Spleen (tissue), 11 donors: ENCODE data around the gene TMEM214. TPM values are rescaled to one million over a fixed set of nuclear protein-coding genes. Genes with fewer than 3 reads are reported as not detected.

Source experiments
- DNase-seq: peaks from one replicate; pipeline ENCODE4 v3.0.0-alpha.2; 2020
- H3K27ac ChIP-seq, 8 donors: fragments of 200-600 bp; sonication (generic) in 7 of 8; 1 replicate in 4 of 8; 2 replicates in 4 of 8; pipeline versions ENCODE4 v1.5.0 to v1.8.0; 2016 to 2021; ENCODE audit warnings: inconsistent platforms in 4 of 8, mild to moderate bottlenecking in 4 of 8, moderate library complexity in 1 of 8
- H3K27me3 ChIP-seq, 7 donors: fragments of 200-600 bp; sonication (generic) in 6 of 7; replicated peaks in 1 of 7; 1 replicate in 4 of 7; 2 replicates in 3 of 7; pipeline versions ENCODE4 v1.5.0 to v1.8.0; 2016 to 2021; ENCODE audit warnings: inconsistent platforms in 3 of 7, mild to moderate bottlenecking in 1 of 7
- H3K36me3 ChIP-seq, 6 donors: fragments of 200-600 bp; sonication (generic) in 5 of 6; 1 replicate in 4 of 6; 2 replicates in 2 of 6; pipeline versions ENCODE4 v1.5.0 to v1.8.0; 2016 to 2021; ENCODE audit warnings: inconsistent platforms in 2 of 6
- H3K4me1 ChIP-seq, 6 donors: fragments of 200-600 bp; sonication (generic) in 5 of 6; 1 replicate in 3 of 6; 2 replicates in 3 of 6; pipeline versions ENCODE4 v1.5.0 to v1.8.0; 2016 to 2021; ENCODE audit warnings: inconsistent platforms in 3 of 6
- H3K4me3 ChIP-seq, 8 donors: fragments of 200-600 bp; sonication (generic) in 7 of 8; 1 replicate in 4 of 8; 2 replicates in 4 of 8; pipeline versions ENCODE4 v1.5.0 to v1.8.0; 2016 to 2021; ENCODE audit warnings: inconsistent platforms in 4 of 8, mild to moderate bottlenecking in 4 of 8, moderate library complexity in 2 of 8
- H3K9me3 ChIP-seq, 8 donors: fragments of 200-600 bp; sonication (generic) in 7 of 8; 1 replicate in 4 of 8; 2 replicates in 4 of 8; pipeline versions ENCODE4 v1.5.0 to v1.8.0; 2016 to 2021; ENCODE audit warnings: inconsistent platforms in 4 of 8
- POLR2A ChIP-seq, 3 donors: fragments of 450-650 bp; IDR thresholded peaks; one replicate each; pipeline ENCODE4 v1.5.1; 2017; ENCODE audit warnings: antibody characterized with exemption in 3 of 3, mild to moderate bottlenecking in 1 of 3
- POLR2AphosphoS5 ChIP-seq, 3 donors: sonication (generic); formaldehyde crosslinking; IDR thresholded peaks; one replicate each; pipeline ENCODE4 v1.5.1; 2017; ENCODE audit warnings: antibody characterized with exemption in 3 of 3
- WGBS, 5 donors: extraction: QIAGEN DNeasy Blood & Tissue Kit in 3 of 5; methylation state at CpG; one replicate each; pipeline versions ENCODE4 v1.1.5 to v1.1.7; 2013 to 2018; 5-methylcytosine and 5-hydroxymethylcytosine counted together
- intact Hi-C: fragments of 100-400 bp; cut with DNase I; formaldehyde crosslinking; loops from one replicate; pipeline ENCODE4 v1.15.0; 2023; ENCODE audit warnings: low total_unique reads
- polyA plus RNA-seq, 3 donors: library from polyadenylated mRNA; stranded (reverse); fragments of 200-250 nt; gene quantifications; one replicate each; pipeline ENCODE4 v1.2.1, GENCODE V29; 2013
- total RNA-seq, 7 donors: library from RNA; depleted of rRNA in 3 of 7; stranded (reverse); fragments of >200 nt in 3 of 7; fragmentation: NEBNext Ultra II Directional in 4 of 7; extraction: Animal tissue kit (Norgen Biotek cat#: 25700) in 4 of 7; gene quantifications; one replicate each; pipeline versions ENCODE4 v1.1.0 to v1.2.1, GENCODE V29; 2016 to 2021
- TF ChIP-seq, protein P1 (sequence below), 11 experiments: fragments of 200-600 bp in 7 of 11; fragments of 450-650 bp in 4 of 11; sonication (generic) in 4 of 11; IDR thresholded peaks in 8 of 11; conservative IDR thresholded peaks in 3 of 11; 1 replicate in 7 of 11; 2 replicates in 4 of 11; pipeline versions ENCODE4 v1.4.0 to v1.8.0; 2016 to 2021; ENCODE audit warnings: antibody characterized with exemption in 11 of 11, inconsistent platforms in 4 of 11, mild to moderate bottlenecking in 1 of 11
- donor health status: healthy with polysubstance abuse.
- donor health status: DM: no; HTN: no; CAD: no; lungs with moderate emphysema.
- donor health status: DM: no; HTN: no; CAD: no.
- donor health status: Bipolar disorder and iron deficiency.
- donor health status: healthy.
- donor health status: DM: no; HTN: no; CAD: no.
- donor health status: DM: yes; HTN: yes; CAD: no.

Gene TMEM214
- total and polyA plus RNA-seq, 10 donors = 22.3 to 93.1 (median 68.8) TPM

DNA sequence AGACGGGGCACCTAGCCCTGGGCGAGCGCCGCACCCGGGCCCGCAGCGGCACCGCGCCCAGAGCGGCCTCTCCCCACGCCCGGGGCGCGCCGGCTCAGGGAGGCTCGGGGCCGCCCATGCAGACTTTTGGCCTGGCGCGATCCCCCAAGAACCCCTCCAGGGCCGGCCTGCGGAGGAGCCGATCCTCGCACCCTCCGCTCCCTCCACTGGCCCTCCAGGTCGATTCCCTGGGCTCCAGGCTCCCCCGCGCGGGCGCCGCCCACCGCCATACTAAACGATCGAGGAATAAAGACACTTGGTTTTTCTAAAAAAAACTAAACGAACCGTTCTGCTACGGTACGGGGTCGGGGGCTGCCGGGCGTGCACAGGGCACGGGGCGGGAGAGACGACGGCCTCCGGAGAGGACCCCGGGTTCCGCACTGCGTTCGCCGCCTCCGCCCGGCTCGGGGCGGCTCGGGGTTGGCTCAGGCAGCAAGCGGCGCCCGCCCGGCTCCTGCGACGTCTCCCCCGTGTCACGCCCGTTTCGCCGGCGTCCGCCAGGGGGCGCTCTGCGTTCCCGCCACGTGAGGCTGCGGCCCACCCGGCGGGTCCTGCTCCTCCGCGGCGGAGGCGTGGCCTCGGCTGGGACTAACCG, 53.4 kb downstream of the TMEM214 start:
- peaks cover 23 to 64% (median 46%) of the 10 kb centered on the region in 6 donors for H3K4me1 ChIP-seq
- intact Hi-C loops = no loop called here
- peak overlapping the region; percentile 47 to 91 (median 63) for H3K4me3 ChIP-seq
- 0 to 1% (median 0%) methylated on average over 5 to 81 of the region's 81 CpGs for WGBS, 5 donors
- peak overlapping the region; percentile 75 to 95 (median 90) for H3K27ac ChIP-seq
- H3K9me3 ChIP-seq = no peaks in the 10 kb centered on the region
- H3K36me3 ChIP-seq = peaks cover 0 to 23% (median 0%) of the 10 kb centered on the region in 6 donors
- DNase-seq = peak; percentile 100
- TF ChIP-seq, protein P1, sequence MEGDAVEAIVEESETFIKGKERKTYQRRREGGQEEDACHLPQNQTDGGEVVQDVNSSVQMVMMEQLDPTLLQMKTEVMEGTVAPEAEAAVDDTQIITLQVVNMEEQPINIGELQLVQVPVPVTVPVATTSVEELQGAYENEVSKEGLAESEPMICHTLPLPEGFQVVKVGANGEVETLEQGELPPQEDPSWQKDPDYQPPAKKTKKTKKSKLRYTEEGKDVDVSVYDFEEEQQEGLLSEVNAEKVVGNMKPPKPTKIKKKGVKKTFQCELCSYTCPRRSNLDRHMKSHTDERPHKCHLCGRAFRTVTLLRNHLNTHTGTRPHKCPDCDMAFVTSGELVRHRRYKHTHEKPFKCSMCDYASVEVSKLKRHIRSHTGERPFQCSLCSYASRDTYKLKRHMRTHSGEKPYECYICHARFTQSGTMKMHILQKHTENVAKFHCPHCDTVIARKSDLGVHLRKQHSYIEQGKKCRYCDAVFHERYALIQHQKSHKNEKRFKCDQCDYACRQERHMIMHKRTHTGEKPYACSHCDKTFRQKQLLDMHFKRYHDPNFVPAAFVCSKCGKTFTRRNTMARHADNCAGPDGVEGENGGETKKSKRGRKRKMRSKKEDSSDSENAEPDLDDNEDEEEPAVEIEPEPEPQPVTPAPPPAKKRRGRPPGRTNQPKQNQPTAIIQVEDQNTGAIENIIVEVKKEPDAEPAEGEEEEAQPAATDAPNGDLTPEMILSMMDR (IDR thresholded peaks at IDR 0.05 in 8 of 11, conservative IDR thresholded peaks at IDR 0.05 in 3 of 11) = peak; percentile 84 to 99 (median 97)
- TF ChIP-seq POLR2AphosphoS5 (IDR thresholded peaks at IDR 0.05) (peak; percentile 84 to 91 (median 91)), POLR2A (IDR thresholded peaks at IDR 0.05) (peak in 2 of 3 donors; percentile 37 to 55)
- H3K27me3 ChIP-seq = no peaks in the 10 kb centered on the region

DNA sequence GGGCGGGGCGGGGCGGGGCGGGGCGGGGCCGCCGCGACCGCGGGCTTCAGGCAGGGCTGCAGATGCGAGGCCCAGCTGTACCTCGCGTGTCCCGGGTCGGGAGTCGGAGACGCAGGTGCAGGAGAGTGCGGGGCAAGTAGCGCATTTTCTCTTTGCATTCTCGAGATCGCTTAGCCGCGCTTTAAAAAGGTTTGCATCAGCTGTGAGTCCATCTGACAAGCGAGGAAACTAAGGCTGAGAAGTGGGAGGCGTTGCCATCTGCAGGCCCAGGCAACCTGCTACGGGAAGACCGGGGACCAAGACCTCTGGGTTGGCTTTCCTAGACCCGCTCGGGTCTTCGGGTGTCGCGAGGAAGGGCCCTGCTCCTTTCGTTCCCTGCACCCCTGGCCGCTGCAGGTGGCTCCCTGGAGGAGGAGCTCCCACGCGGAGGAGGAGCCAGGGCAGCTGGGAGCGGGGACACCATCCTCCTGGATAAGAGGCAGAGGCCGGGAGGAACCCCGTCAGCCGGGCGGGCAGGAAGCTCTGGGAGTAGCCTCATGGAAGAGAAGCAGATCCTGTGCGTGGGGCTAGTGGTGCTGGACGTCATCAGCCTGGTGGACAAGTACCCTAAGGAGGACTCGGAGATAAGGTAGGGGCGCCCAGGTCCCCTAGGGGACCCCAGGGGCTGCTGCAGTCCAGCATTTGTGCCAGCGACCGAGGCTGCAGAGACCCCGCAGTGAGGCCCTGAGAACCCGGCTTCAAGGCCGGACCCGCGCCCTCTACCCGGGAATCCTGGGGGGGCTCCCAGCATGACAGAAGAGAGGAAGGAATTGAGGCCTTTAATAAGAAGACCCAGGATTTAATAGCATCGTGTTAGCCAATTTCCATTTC, 54.2 kb downstream of the TMEM214 start, which contains the start of gene KHK:
TSS of gene KHK (plus strand) at position 49 of the 870 bp plus-strand sequence. CDS start at position 537, 488 bp downstream.
- H3K27me3 ChIP-seq = no peaks in the 10 kb centered on the region
- peak; percentile 92 for DNase-seq
- TF ChIP-seq POLR2A (IDR thresholded peaks at IDR 0.05) = no peak
- TF ChIP-seq, protein P1 (IDR thresholded peaks at IDR 0.05 in 8 of 11, conservative IDR thresholded peaks at IDR 0.05 in 3 of 11) = peak in 6 of 11 experiments; percentile 3 to 57 (median 26)
- peak in 2 of 3 donors; percentile 1 to 8 for TF ChIP-seq POLR2AphosphoS5 (IDR thresholded peaks at IDR 0.05)
- peak within 1 kb of the TSS; percentile 47 to 91 (median 63) for H3K4me3 ChIP-seq
- intact Hi-C loops = no loop called here
- peaks cover 0 to 23% (median 0%) of the 10 kb centered on the region in 6 donors for H3K36me3 ChIP-seq
- H3K9me3 ChIP-seq = no peaks in the 10 kb centered on the region
- WGBS, 5 donors = 10 to 19% (median 14%) methylated on average over 36 to 54 of the region's 54 CpGs
- H3K27ac ChIP-seq = peak within 1 kb of the TSS; percentile 75 to 95 (median 90)
- peaks cover 16 to 56% (median 39%) of the 10 kb centered on the region in 6 donors for H3K4me1 ChIP-seq

DNA sequence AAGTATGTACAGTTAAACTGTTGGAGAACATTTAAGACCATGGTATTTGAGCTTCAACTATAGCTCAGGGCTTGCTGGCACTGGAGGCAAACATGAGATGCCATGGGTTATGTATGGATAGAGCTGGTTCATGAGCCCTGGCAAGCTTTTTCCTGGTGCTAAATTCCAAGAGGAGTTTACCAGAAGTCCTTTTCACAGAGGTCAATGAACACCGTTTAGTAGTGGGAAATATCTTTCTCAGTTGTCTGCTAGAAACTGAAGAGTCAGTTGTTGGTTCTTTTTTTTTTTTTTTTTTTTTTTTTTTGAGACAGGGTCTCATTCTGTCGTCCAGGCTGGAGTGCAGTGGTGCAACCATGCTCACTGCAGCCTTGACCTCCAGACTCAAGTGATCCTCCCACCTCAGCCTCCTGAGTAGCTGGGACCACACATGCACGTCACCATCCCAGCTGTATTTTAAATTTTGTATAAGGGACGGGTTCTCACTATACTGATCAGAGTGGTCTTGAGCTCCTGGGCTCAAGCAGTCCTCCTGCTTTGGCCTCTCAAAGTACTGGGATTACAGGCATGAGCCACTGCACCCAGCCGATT, 55.2 kb downstream of the TMEM214 start:
- Histone ChIP-seq H3K4me3 (no peak overlapping the region), H3K27me3 (no peaks in the 10 kb centered on the region), H3K36me3 (peaks cover 0 to 16% (median 0%) of the 10 kb centered on the region in 6 donors), H3K9me3 (no peaks in the 10 kb centered on the region), H3K27ac (no peak overlapping the region), H3K4me1 (peaks cover 14 to 47% (median 31%) of the 10 kb centered on the region in 6 donors)
- peak; percentile 35 for DNase-seq
- intact Hi-C loops = no loop called here
- WGBS, 5 donors = 83 to 97% (median 84%) methylated on average over 5 of the region's 5 CpGs
- TF ChIP-seq, protein P1 (IDR thresholded peaks at IDR 0.05 in 8 of 11, conservative IDR thresholded peaks at IDR 0.05 in 3 of 11) = no peak
- TF ChIP-seq POLR2AphosphoS5 (IDR thresholded peaks at IDR 0.05) (no peak), POLR2A (IDR thresholded peaks at IDR 0.05) (no peak)
